Left cardiac atrium (tissue), 4 donors: ENCODE measurements around the gene FGD3. TPM values are rescaled to one million over a fixed set of nuclear protein-coding genes. Genes with fewer than 3 reads are reported as not detected.
"Not testable (repeated sequence)": the region's sequence is repeated elsewhere in the genome, so short reads cannot be mapped to it uniquely, and the experiment has no call there.

Experiments used
- ATAC-seq, 2 donors: fragments of 200-7000 bp; cut with Tn5 transposase; one replicate each; pipeline ENCODE4 v1.9.1; 2020; ENCODE audit warnings: mild to moderate bottlenecking in 2 of 2, moderate library complexity in 2 of 2
- DNase-seq: peaks from one replicate; pipeline ENCODE4 v3.0.0-alpha.2; 2020
- intact Hi-C, 2 donors: fragments of 100-400 bp; cut with DNase I; formaldehyde crosslinking; loops; one replicate each; pipeline versions ENCODE4 v1.14.1 to v1.15.1; 2022 to 2023
- total RNA-seq, 2 donors: library from RNA; stranded (reverse); fragmentation: NEBNext Ultra II Directional; extraction: Animal tissue kit (Norgen Biotek cat#: 25700); gene quantifications; one replicate each; pipeline ENCODE4 v1.2.1, GENCODE V29; 2021
- donor health status: DM: no; HTN: yes; CAD: no.
- donor health status: DM: no; HTN: yes; CAD: no; lungs with severe emphysema.
- donor health status: DM: yes; HTN: yes; CAD: no.
- donor health status: Dilated cardiomyopathy.

Gene FGD3
- total RNA-seq, 2 donors from 2014 or later, result 2.7 to 5.2 TPM

- ATAC-seq (peak in 1 of 2 donors; percentile 20), DNase-seq (no peak)
- intact Hi-C loops, result no loop called here
These were observed 26.9 kb downstream of the FGD3 start for GRCh38 chr9:92974161-92974661.

DNA sequence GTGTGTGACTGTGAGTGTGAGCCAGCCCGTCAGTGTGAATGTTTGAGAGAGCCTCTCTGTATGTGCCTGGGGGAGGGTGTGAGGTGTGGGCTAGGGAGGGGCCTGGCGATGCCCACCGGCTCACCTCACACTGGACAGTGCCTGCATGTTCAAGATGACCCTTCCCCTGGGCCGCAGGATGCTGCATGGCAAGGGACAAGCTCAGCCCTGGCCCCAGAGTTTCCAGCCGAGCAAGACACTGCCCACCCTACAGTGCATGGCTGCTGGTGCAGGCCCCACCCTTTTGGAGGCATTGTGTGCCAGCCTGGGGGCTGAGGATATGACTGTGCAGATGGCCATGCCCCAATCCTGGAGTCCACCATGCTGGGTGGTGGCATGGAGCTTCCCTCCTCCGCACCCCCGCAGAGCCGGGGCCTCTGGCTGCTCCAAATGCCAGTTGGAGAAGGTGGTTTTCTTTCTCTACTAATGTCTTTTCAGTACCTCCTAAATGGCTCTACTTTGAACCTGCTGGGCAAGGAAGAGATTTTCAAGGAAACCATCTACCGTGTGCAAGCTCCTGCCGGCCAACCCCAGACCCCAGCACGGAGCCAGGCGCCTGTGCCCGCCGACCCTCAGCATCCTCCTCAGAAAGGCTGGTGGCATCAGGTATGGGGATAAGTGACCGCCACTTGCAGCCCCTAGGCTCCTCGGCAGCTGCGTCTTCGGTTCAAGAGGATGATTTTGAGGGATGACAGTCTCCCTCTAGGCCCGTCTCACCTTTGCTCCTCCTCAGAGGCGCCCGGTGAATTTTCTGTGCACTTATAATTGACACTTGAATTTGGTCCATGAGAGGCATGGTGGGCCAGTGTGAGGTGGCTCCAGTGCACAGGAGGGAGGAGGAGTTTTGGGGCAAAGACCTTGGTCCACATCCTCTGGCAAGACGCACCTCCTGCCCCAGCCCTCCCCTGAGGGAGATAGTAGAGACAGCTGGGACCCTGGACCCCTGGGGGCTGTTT is 27.7 kb downstream of the FGD3 start:
- DNase-seq, result no peak
- ATAC-seq, result peak in 1 of 2 donors; percentile 7
- intact Hi-C loops, result no loop called here

DNA sequence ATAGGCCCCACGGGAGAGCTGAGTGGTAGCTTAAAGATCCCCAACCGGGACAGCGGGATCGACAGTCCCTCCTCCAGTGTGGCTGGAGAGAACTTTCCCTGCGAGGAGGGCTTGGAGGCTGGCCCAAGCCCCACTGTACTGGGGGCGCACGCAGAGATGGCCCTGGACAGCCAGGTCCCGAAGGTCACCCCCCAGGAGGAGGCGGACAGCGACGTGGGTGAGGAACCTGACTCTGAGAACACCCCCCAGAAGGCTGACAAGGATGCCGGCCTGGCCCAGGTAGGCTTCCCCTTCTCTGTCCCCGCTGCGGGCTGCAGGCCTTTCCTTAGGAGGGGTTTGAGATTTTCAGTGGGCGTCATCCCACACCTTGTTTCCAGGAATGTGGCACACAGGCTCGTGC is 29.1 kb downstream of the FGD3 start:
- intact Hi-C loops, result no loop called here
- ATAC-seq (no peak), DNase-seq (no peak)

- DNase-seq, result no peak
- intact Hi-C loops, result no loop called here
- ATAC-seq, result no peak
These were observed 30.0 kb downstream of the FGD3 start for GRCh38 chr9:92977279-92977678.

DNA sequence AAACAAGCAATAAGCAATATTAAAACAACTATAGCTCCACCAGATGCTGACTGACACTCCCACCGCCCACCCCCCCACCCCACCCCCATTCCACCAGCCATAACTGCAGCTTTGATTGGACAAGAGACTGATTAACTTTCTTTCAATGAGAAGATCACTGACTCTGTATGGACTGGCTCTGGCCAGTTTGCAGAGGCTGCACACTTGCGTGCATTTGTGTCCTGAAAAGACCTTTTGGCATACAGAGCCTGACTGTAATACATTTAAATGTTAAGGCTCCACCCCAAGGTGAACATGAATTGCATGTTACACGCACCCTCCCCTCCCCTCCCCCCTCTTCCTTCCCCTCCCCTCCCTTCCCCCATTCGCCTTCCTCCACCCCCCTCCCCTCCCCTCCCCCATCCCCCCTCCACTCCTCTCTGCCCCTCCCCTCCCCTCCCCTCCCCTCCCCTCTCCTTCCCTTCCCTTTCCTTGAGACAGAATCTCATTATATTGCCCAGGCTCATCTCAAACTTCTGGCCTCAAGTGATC is 31.1 kb downstream of the FGD3 start:
- intact Hi-C loops, result no loop called here
- DNase-seq, result no peak
- no peak for ATAC-seq

DNA sequence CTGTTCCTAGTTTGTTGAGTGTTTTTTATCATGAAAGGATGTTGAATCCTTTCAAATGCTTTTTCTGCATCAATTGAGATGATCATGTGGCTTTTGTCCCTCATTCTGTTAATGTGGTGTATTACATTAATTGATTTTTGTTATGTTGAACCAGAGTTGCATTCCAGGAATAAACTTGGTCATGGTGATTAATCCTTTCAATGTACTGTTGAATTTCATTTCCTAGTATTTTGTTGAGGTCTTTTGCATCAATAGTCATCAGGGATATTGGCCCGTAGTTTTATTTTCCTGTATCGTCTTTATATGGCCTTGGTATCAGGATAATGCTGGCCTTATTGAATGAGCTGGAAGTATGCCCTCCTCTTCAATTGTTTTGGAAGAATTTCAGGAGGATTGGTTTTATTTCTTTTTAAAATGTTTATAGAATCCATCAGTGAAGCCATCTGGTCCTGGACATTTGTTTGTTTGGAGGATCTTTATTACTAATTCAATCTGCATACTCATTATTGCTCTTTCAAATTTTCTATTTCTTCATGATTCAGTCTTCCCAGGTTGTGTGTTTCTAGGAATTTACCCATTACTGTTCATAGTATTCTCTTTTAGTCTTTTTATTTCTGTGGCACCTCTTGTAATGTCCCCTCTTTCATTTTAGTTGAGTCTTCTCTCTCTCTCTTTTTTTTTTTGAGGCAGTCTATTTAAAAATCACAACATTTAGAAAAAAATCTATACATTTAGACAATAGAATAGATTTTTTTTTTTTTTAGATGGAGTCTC is 32.1 kb downstream of the FGD3 start:
- ATAC-seq, result no peak
- no peak for DNase-seq
- intact Hi-C loops, result no loop called here

DNA sequence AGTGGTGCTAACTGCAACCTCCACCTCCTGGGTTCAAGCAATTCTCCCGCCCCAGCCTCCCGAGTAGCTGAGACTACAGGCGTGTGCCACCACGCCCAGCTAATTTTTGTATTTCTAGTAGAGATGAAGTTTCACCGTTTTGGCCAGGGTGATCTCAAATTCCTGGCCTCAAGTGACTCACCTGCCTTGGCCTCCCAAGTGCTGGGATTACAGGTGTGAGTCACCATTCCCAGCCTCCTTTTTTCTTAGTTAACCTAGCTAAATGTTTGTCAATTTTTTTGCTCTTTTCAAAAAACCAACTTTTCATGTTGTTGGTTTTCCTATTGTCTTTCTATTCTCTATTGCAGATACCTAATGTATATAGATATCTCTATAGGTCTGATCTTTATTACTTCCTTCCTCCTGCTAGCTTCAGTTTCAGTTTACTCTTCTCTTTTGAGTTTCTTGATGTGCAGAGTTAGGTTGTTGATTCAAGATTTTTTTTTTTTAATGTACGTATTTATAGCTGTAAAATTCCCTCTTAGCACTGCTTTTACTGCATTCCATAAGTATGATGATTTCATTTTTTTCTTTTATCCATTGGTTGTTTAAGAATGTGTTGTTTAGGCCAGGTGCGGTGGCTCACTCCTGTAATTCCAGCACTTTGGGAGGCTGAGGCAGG is 32.9 kb downstream of the FGD3 start:
- DNase-seq, result no peak
- intact Hi-C loops, result no loop called here
- no peak for ATAC-seq

GRCh38 chr9:92982130-92982529 is 34.8 kb downstream of the FGD3 start:
- DNase-seq (no peak), ATAC-seq (no peak)
- intact Hi-C loops, result no loop called here

DNA sequence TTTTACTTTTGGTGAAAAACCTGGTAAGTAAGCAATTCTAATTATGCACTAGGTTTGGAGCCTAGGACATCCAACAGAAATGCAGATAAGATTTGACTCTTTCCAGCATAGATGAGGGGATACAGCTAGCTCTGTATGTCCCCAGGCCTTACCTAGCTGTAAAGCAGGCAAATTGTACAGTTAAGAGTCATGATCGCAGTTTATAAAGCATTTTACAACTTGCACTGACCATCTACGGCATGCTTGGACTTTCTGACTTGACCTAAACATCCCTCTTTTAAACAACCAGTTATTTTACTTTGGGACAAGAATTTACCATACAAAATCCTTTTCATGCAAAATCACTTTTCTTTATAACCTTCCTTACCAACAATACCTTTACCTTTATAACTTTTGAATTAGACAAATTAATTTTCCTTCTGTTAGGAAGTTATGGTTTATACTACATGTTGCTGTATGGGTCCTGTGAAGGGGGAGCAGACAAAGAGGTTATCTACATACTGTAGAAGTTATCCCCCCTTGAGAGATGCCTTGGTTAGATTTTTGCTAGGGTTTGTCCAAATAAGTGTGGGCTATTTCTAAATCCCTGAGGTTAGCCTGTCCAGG is 36.8 kb downstream of the FGD3 start:
- intact Hi-C loops, result no loop called here
- no peak for DNase-seq
- ATAC-seq, result no peak

GRCh38 chr9:92984976-92985375 is 37.7 kb downstream of the FGD3 start:
- intact Hi-C loops, result no loop called here

GRCh38 chr9:92986176-92987119 is 39.1 kb downstream of the FGD3 start:
- DNase-seq (no peak), ATAC-seq (no peak)
- intact Hi-C loops, result no loop called here

More at GRCh38 chr9:92984976-92985375, 37.7 kb downstream of the FGD3 start:
- DNase-seq (no peak), ATAC-seq (no peak)

DNA sequence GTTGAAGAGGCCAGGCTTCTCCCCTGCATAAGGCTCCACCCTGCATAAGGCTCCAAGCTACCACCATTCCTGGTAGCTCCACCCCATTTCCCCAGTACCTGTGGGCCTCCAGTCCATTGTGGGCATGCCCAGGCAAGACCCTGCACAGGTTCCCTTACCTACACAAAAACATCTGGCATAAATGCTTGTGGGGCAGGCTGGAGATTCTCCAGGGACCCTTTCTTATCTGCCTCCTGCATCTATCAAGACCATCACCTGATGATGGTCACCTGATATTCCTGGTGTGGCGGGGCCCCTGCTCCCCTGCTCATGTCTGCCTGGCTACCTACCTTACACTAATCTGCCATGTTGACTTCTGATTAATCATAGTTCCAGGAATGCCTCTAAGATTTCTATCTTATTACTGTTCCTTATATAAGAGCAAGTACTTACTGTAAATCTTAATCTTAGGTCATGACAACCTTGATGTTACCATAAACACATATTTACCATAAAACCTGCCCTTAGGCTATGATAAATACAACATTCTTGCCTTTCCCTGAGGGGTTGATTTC is 41.0 kb downstream of the FGD3 start:
- intact Hi-C loops, result no loop called here
- ATAC-seq (no peak), DNase-seq (no peak)

GRCh38 chr9:92989561-92989960 is 42.2 kb downstream of the FGD3 start:
- intact Hi-C loops, result no loop called here
- DNase-seq, result no peak
- no peak for ATAC-seq

- intact Hi-C loops, result no loop called here
- DNase-seq (no peak), ATAC-seq (no peak)
These were observed 43.1 kb downstream of the FGD3 start for GRCh38 chr9:92990461-92990860.

- no peak for ATAC-seq
- intact Hi-C loops, result no loop called here
- no peak for DNase-seq
These were observed 45.2 kb downstream of the FGD3 start for GRCh38 chr9:92992549-92992948.

- ATAC-seq, DNase-seq, intact Hi-C loops: not testable (repeated sequence)
These were observed 51.5 kb downstream of the FGD3 start for GRCh38 chr9:92998871-92999270.

- intact Hi-C loops, result no loop called here
- no peak for ATAC-seq
These were observed 53.7 kb downstream of the FGD3 start for GRCh38 chr9:93001031-93001430.

More at GRCh38 chr9:93001031-93001430, 53.7 kb downstream of the FGD3 start:
- DNase-seq, result no peak
